GM23338 (cell line): ENCODE results near the gene REL. TPM values are rescaled to one million over a fixed set of nuclear protein-coding genes. Genes with fewer than 3 reads are reported as not detected.

Experiments
- ATAC-seq: fragments of 200-7000 bp; cut with Tn5 transposase; 3 replicates; pipeline ENCODE4 v1.9.1; 2020
- DNase-seq: peaks from one replicate; pipeline ENCODE4 v3.0.0-alpha.2; 2015; ENCODE audit warnings: low spot score
- H2AFZ ChIP-seq: fragments of 200-600 bp; sonication (generic); 2 replicates; pipeline ENCODE4 v1.8.0; 2016; ENCODE audit warnings: antibody characterized with exemption, mild to moderate bottlenecking, moderate library complexity
- H3F3A ChIP-seq: fragments of 200-600 bp; sonication (generic); replicated peaks from 2 replicates; pipeline ENCODE4 v1.8.0; 2017; ENCODE audit warnings: antibody characterized with exemption, mixed run types, low read depth
- H3K27ac ChIP-seq: fragments of 200-600 bp; sonication (generic); 2 replicates; pipeline ENCODE4 v1.6.1; 2016; ENCODE audit warnings: low read depth
- H3K27me3 ChIP-seq: fragments of 200-600 bp; sonication (generic); 2 replicates; pipeline ENCODE4 v1.8.0; 2016; ENCODE audit warnings: mild to moderate bottlenecking, mixed run types, moderate library complexity; ENCODE audit not compliant: insufficient read depth
- H3K36me3 ChIP-seq: fragments of 200-600 bp; sonication (generic); 2 replicates; pipeline ENCODE4 v1.8.0; 2016; ENCODE audit warnings: mild to moderate bottlenecking; ENCODE audit not compliant: insufficient read depth
- H3K4me1 ChIP-seq: fragments of 200-600 bp; sonication (generic); 2 replicates; pipeline ENCODE4 v1.8.0; 2016; ENCODE audit warnings: mild to moderate bottlenecking, moderate library complexity; ENCODE audit not compliant: insufficient read depth
- H3K4me2 ChIP-seq: fragments of 200-600 bp; sonication (generic); 2 replicates; pipeline ENCODE4 v1.7.1; 2017; ENCODE audit warnings: mixed run types
- H3K4me3 ChIP-seq: fragments of 200-600 bp; sonication (generic); 2 replicates; pipeline ENCODE4 v1.6.1; 2016; ENCODE audit warnings: mixed run types
- H3K79me2 ChIP-seq: fragments of 200-600 bp; sonication (generic); replicated peaks from 2 replicates; pipeline ENCODE4 v1.8.0; 2017; ENCODE audit warnings: mild to moderate bottlenecking; ENCODE audit not compliant: insufficient read depth
- H3K9me2 ChIP-seq: fragments of 200-600 bp; sonication (generic); 2 replicates; pipeline ENCODE4 v1.8.0; 2017; ENCODE audit not compliant: insufficient read depth
- H4K20me1 ChIP-seq: fragments of 200-600 bp; sonication (generic); replicated peaks from 2 replicates; pipeline ENCODE4 v1.8.0; 2017; ENCODE audit warnings: mild to moderate bottlenecking; ENCODE audit not compliant: insufficient read depth
- H3K27ac Mint-ChIP-seq: 2 replicates; pipeline ENCODE4 v1.8.0; 2020; ENCODE audit warnings: inconsistent platforms, mild to moderate bottlenecking, moderate library complexity, mixed read lengths
- H3K27me3 Mint-ChIP-seq: 3 replicates; pipeline ENCODE4 v1.8.0; 2022; ENCODE audit warnings: low read depth, mild to moderate bottlenecking, moderate library complexity, mixed read lengths, inconsistent platforms; ENCODE audit not compliant: insufficient read depth, poor library complexity
- H3K36me3 Mint-ChIP-seq: 3 replicates; pipeline ENCODE4 v1.8.0; 2021; ENCODE audit warnings: low read depth, mild to moderate bottlenecking, inconsistent platforms, moderate library complexity, mixed read lengths
- H3K4me1 Mint-ChIP-seq: 3 replicates; pipeline ENCODE4 v1.8.0; 2020; ENCODE audit warnings: mild to moderate bottlenecking, inconsistent platforms, mixed read lengths
- H3K4me3 Mint-ChIP-seq: 3 replicates; pipeline ENCODE4 v1.8.0; 2021; ENCODE audit warnings: moderate library complexity, mild to moderate bottlenecking, inconsistent platforms, mixed read lengths
- H3K9me3 Mint-ChIP-seq: 3 replicates; pipeline ENCODE4 v1.8.0; 2020; ENCODE audit warnings: moderate library complexity, mild to moderate bottlenecking, inconsistent platforms, mixed read lengths
- CREB1 ChIP-seq: fragments of 250-450 bp; sonication (Bioruptor Pico); IDR thresholded peaks from 2 replicates; pipeline ENCODE4 v1.5.0; 2020; ENCODE audit warnings: low read depth, mild to moderate bottlenecking, moderate library complexity
- CTCF ChIP-seq, 2 experiments: fragments of 200-600 bp in 1 of 2; sonication (generic) in 1 of 2; conservative IDR thresholded peaks; 2 replicates each; pipeline versions ENCODE4 v1.5.1 to v1.6.1; 2016 to 2017; ENCODE audit warnings: antibody characterized with exemption in 2 of 2, low read depth in 2 of 2, mild to moderate bottlenecking in 2 of 2, moderate library complexity in 1 of 2
- ETS1 ChIP-seq: IDR thresholded peaks from 2 replicates; pipeline ENCODE4 v1.6.1; 2016; ENCODE audit warnings: antibody characterized with exemption
- EZH2 ChIP-seq: fragments of 200-600 bp; sonication (generic); IDR thresholded peaks from one replicate; pipeline ENCODE4 v1.8.0; 2017; ENCODE audit warnings: antibody characterized with exemption, mild to moderate bottlenecking, low read depth; ENCODE audit not compliant: unreplicated experiment
- EZH2phosphoT487 ChIP-seq: fragments of 200-600 bp; sonication (generic); IDR thresholded peaks from one replicate; pipeline ENCODE4 v1.8.1; 2018; ENCODE audit warnings: antibody characterized with exemption; ENCODE audit not compliant: unreplicated experiment
- JUNB ChIP-seq: IDR thresholded peaks from one replicate; pipeline ENCODE4 v1.6.1; 2016; ENCODE audit warnings: antibody characterized with exemption; ENCODE audit not compliant: unreplicated experiment
- NANOG ChIP-seq: IDR thresholded peaks from 2 replicates; pipeline ENCODE4 v1.6.1; 2016; ENCODE audit warnings: antibody characterized with exemption, borderline replicate concordance
- POLR2AphosphoS5 ChIP-seq: IDR thresholded peaks from 2 replicates; pipeline ENCODE4 v1.6.1; 2016; ENCODE audit warnings: antibody characterized with exemption, low read depth
- REST ChIP-seq: IDR thresholded peaks from one replicate; pipeline ENCODE4 v1.6.1; 2018; ENCODE audit warnings: antibody characterized with exemption; ENCODE audit not compliant: unreplicated experiment
- STAT1 ChIP-seq: IDR thresholded peaks from one replicate; pipeline ENCODE4 v1.6.1; 2016; ENCODE audit warnings: antibody characterized with exemption; ENCODE audit not compliant: unreplicated experiment
- ZNF114 ChIP-seq: fragments of 250-450 bp; sonication (Bioruptor Pico); IDR thresholded peaks from 2 replicates; pipeline ENCODE4 v1.5.0; 2020; ENCODE audit warnings: mild to moderate bottlenecking, moderate library complexity
- ZNF331 ChIP-seq: fragments of 250-450 bp; sonication (Bioruptor Pico); IDR thresholded peaks from 2 replicates; pipeline ENCODE4 v1.5.0; 2020; ENCODE audit warnings: low read depth, mild to moderate bottlenecking, moderate library complexity
- ZNF462 ChIP-seq: fragments of 250-450 bp; sonication (Bioruptor Pico); IDR thresholded peaks from 2 replicates; pipeline ENCODE4 v1.5.0; 2020; ENCODE audit warnings: mild to moderate bottlenecking, moderate library complexity
- polyA plus RNA-seq: library from polyadenylated mRNA; unstranded; fragments of >200 nt; fragmentation: Nextera tagmentation; extraction: Ambion mirVana; gene quantifications from 2 replicates; pipeline ENCODE4 v1.2.1, GENCODE V29; 2016
- total RNA-seq: library from RNA; depleted of rRNA; stranded (reverse); fragments of >200 nt; shearing (Covaris generic); gene quantifications from 2 replicates; pipeline ENCODE4 v1.2.3, GENCODE V29; 2014

Gene REL
- total and polyA plus RNA-seq, 2 experiments from 2014 or later = 4.1 to 8.0 TPM

- Histone ChIP-seq H3K36me3 (no peaks in the 10 kb centered on the region), H3K4me2 (no peak overlapping the region), H3K79me2 (no peaks in the 10 kb centered on the region), H2AFZ (no peak overlapping the region), H3K27ac (no peak overlapping the region), H3K4me1 (no peaks in the 10 kb centered on the region), H3K27me3 (no peaks in the 10 kb centered on the region), H3K4me3 (no peak overlapping the region), H3K9me2 (no peaks in the 10 kb centered on the region), H4K20me1 (no peaks in the 10 kb centered on the region), H3F3A (no peaks in the 10 kb centered on the region)
- ATAC-seq = no peak
- Mint-ChIP-seq H3K36me3 (no peaks in the 10 kb centered on the region), H3K9me3 (peaks cover 3% of the 10 kb centered on the region; the same call in 2 of the 3 replicates), H3K27ac (no peak overlapping the region), H3K27me3 (no peaks in the 10 kb centered on the region), H3K4me3 (no peak overlapping the region), H3K4me1 (no peaks in the 10 kb centered on the region; the same call in 2 of the 3 replicates)
- DNase-seq = no peak
- TF ChIP-seq STAT1 (no peak), CTCF (conservative IDR thresholded peaks at IDR 0.05; ENCODE audit: low read depth in 2 of 2) (no peak), EZH2 (no peak), REST (no peak), ZNF331 (CRISPR knock-in tag) (no peak), POLR2AphosphoS5 (no peak), ZNF114 (CRISPR knock-in tag) (no peak), EZH2phosphoT487 (no peak), ZNF462 (CRISPR knock-in tag) (no peak), NANOG (no peak), JUNB (no peak), CREB1 (CRISPR knock-in tag) (no peak), ETS1 (no peak)
Measured at GRCh38 chr2:60862642-60863041, 18.7 kb upstream of the REL start.
